ENCODE data around the gene KIZ. TPM values are rescaled to one million over a fixed set of nuclear protein-coding genes. Genes with fewer than 3 reads are reported as not detected.

The KIZ gene
- total RNA-seq, 6 donors from 2014 or later: 7.9 to 29.3 (median 15.2) TPM

GRCh38 chr20:21174516-21175239 lies 48.8 kb downstream of the KIZ start:
- ATAC-seq (ENCODE audit: low FRiP score in 2 of 2) (no peak), DNase-seq (no peak)
- no peak overlapping the region for H3K4me3 ChIP-seq
- no peaks in the 10 kb centered on the region for H3K4me1 ChIP-seq
- no peaks in the 10 kb centered on the region for H3K27me3 ChIP-seq
- TF ChIP-seq POLR2AphosphoS5 (IDR thresholded peaks at IDR 0.05): no peak
- no peak for TF ChIP-seq POLR2A (IDR thresholded peaks at IDR 0.05)
- TF ChIP-seq, protein P1, sequence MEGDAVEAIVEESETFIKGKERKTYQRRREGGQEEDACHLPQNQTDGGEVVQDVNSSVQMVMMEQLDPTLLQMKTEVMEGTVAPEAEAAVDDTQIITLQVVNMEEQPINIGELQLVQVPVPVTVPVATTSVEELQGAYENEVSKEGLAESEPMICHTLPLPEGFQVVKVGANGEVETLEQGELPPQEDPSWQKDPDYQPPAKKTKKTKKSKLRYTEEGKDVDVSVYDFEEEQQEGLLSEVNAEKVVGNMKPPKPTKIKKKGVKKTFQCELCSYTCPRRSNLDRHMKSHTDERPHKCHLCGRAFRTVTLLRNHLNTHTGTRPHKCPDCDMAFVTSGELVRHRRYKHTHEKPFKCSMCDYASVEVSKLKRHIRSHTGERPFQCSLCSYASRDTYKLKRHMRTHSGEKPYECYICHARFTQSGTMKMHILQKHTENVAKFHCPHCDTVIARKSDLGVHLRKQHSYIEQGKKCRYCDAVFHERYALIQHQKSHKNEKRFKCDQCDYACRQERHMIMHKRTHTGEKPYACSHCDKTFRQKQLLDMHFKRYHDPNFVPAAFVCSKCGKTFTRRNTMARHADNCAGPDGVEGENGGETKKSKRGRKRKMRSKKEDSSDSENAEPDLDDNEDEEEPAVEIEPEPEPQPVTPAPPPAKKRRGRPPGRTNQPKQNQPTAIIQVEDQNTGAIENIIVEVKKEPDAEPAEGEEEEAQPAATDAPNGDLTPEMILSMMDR (IDR thresholded peaks at IDR 0.05): no peak
- no peak for TF ChIP-seq EP300 (IDR thresholded peaks at IDR 0.05)
- no peak overlapping the region for H3K27ac ChIP-seq
- 80 to 84% methylated on average over 2 of the region's 2 CpGs for WGBS, 2 donors
- no peaks in the 10 kb centered on the region for H3K36me3 ChIP-seq
- H3K9me3 ChIP-seq: peaks cover 6 to 7% (median 7%) of the 10 kb centered on the region in 4 donors

DNA sequence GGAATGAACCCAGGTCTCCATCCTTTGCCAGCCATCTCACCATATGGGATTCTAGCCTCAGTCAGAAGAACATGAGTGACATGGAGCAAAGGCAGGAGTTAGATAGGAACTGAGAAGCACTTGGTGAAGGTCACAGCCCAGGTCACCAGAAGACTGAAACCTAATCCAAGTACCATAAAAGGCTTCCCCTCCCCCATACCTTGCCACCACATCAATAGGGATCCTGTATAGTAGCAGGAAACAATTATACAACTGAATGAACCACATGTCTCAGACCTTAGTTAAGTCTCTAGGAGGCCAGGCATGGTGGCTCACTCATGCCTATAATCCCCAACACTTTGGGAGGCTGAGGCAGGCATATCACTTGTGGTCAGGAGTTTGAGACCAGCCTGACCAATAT lies 49.6 kb downstream of the KIZ start:
- Histone ChIP-seq H3K27ac (no peak overlapping the region), H3K27me3 (no peaks in the 10 kb centered on the region), H3K9me3 (peaks cover 6 to 7% (median 7%) of the 10 kb centered on the region in 4 donors), H3K36me3 (no peaks in the 10 kb centered on the region), H3K4me1 (no peaks in the 10 kb centered on the region), H3K4me3 (no peak overlapping the region)
- ATAC-seq (ENCODE audit: low FRiP score in 2 of 2): no peak
- no peak for TF ChIP-seq POLR2AphosphoS5 (IDR thresholded peaks at IDR 0.05)
- no peak for TF ChIP-seq POLR2A (IDR thresholded peaks at IDR 0.05)
- no peak for TF ChIP-seq EP300 (IDR thresholded peaks at IDR 0.05)
- TF ChIP-seq, protein P1 (IDR thresholded peaks at IDR 0.05): no peak
- DNase-seq: no peak

DNA sequence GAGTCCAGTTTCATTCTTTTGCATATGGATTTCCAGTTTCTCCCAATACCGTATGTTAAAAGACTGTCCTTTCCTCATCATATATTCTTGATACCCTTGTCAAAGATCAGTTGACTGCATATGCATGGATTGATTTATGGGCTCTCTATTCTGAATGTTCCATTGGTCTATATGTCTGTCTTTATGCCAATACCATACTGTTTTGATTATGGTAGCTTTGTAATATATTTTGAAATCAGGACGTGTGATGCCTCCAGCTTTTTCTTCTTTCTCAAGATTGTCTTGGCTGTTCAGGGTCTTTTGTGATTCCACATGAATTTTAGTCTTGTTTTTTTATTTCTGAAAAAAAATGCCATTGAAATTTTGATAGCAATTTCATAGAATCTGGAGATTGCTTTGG lies 51.9 kb downstream of the KIZ start:
- Histone ChIP-seq H3K36me3 (no peaks in the 10 kb centered on the region), H3K9me3 (peaks cover 6 to 7% (median 7%) of the 10 kb centered on the region in 4 donors), H3K27ac (no peak overlapping the region), H3K27me3 (no peaks in the 10 kb centered on the region), H3K4me3 (no peak overlapping the region), H3K4me1 (peaks cover 0 to under 1% (median 0%) of the 10 kb centered on the region in 4 donors)
- TF ChIP-seq, protein P1 (IDR thresholded peaks at IDR 0.05): no peak
- no peak for TF ChIP-seq EP300 (IDR thresholded peaks at IDR 0.05)
- TF ChIP-seq POLR2A (IDR thresholded peaks at IDR 0.05): no peak
- TF ChIP-seq POLR2AphosphoS5 (IDR thresholded peaks at IDR 0.05): no peak
- no peak for ATAC-seq (ENCODE audit: low FRiP score in 2 of 2)
- no peak for DNase-seq
- 94 to 97% methylated on average over 2 of the region's 2 CpGs for WGBS, 2 donors

DNA sequence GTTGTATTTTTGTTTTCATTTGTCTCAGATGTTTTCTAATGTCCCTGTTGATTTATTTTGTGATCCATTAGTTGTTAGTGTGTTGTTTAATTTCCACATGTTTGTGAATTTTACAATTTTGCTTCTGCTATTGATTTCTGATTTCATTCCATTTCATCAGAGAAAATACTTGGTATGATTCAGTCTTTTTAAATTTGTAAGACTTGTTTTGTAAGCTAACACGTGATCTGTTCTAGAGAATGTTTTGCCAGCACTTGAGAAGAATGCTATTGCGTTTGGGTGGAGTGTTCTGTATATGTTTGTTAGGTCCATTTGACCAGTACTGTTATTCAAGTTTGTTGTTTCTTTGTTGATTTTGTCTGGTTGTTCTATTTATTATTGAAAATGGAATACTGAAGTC lies 53.9 kb downstream of the KIZ start:
- 56 to 63% methylated on average over 2 of the region's 2 CpGs for WGBS, 2 donors
- Histone ChIP-seq H3K4me3 (no peak overlapping the region), H3K4me1 (peaks cover 0 to 3% (median 0%) of the 10 kb centered on the region in 4 donors), H3K36me3 (no peaks in the 10 kb centered on the region), H3K9me3 (peaks cover 6 to 7% (median 7%) of the 10 kb centered on the region in 4 donors), H3K27me3 (no peaks in the 10 kb centered on the region), H3K27ac (no peak overlapping the region)
- no peak for ATAC-seq (ENCODE audit: low FRiP score in 2 of 2)
- TF ChIP-seq, protein P1 (IDR thresholded peaks at IDR 0.05): no peak
- TF ChIP-seq POLR2AphosphoS5 (IDR thresholded peaks at IDR 0.05): no peak
- no peak for TF ChIP-seq EP300 (IDR thresholded peaks at IDR 0.05)
- no peak for TF ChIP-seq POLR2A (IDR thresholded peaks at IDR 0.05)
- no peak for DNase-seq

DNA sequence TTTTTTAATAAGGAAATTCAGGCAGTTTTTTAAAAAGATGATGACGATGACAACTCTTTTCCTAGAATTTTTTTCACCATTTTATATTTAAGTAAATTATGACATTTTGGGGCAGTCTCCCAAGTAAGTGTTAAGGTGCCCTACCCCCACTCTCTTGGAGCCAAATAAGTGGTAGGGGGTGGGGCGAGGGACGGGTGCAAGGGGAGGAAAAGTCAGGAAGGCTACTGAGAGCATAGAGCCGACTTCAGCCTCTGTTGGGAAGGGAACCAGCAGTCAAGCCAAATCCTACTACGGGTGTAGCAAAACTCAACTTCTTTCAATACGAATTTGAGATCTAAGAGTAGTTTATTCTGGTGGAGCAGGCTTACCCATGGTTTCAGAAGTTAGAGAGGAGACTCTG lies 54.4 kb downstream of the KIZ start:
- H3K4me3 ChIP-seq: no peak overlapping the region
- WGBS, 2 donors: 80 to 89% methylated on average over 6 of the region's 6 CpGs
- H3K27ac ChIP-seq: no peak overlapping the region

More for the DNA sequence above, 54.4 kb downstream of the KIZ start:
- Histone ChIP-seq H3K9me3 (peaks cover 6 to 7% (median 7%) of the 10 kb centered on the region in 4 donors), H3K27me3 (no peaks in the 10 kb centered on the region), H3K4me1 (peaks cover 0 to 3% (median 0%) of the 10 kb centered on the region in 4 donors), H3K36me3 (no peaks in the 10 kb centered on the region)
- TF ChIP-seq, protein P1 (IDR thresholded peaks at IDR 0.05): no peak
- TF ChIP-seq POLR2A (IDR thresholded peaks at IDR 0.05) (no peak), EP300 (IDR thresholded peaks at IDR 0.05) (no peak), POLR2AphosphoS5 (IDR thresholded peaks at IDR 0.05) (no peak)
- ATAC-seq (ENCODE audit: low FRiP score in 2 of 2): no peak
- no peak for DNase-seq

All from upper lobe of left lung (tissue), 6 donors.